NCI-H2029 treated with DMSO at 0.1 percent for 48 hours (cell line): Measurements from ENCODE around the gene NLRP10.
"Not testable (repeated sequence)": the region's sequence is repeated elsewhere in the genome, so short reads cannot be mapped to it uniquely, and the experiment has no call there.

Experiments used
- DNase-seq: peaks from one replicate; lab custom pipeline; 2025; lab: John Stamatoyannopoulos, UW

NLRP10 gene, protein sequence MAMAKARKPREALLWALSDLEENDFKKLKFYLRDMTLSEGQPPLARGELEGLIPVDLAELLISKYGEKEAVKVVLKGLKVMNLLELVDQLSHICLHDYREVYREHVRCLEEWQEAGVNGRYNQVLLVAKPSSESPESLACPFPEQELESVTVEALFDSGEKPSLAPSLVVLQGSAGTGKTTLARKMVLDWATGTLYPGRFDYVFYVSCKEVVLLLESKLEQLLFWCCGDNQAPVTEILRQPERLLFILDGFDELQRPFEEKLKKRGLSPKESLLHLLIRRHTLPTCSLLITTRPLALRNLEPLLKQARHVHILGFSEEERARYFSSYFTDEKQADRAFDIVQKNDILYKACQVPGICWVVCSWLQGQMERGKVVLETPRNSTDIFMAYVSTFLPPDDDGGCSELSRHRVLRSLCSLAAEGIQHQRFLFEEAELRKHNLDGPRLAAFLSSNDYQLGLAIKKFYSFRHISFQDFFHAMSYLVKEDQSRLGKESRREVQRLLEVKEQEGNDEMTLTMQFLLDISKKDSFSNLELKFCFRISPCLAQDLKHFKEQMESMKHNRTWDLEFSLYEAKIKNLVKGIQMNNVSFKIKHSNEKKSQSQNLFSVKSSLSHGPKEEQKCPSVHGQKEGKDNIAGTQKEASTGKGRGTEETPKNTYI

DNA sequence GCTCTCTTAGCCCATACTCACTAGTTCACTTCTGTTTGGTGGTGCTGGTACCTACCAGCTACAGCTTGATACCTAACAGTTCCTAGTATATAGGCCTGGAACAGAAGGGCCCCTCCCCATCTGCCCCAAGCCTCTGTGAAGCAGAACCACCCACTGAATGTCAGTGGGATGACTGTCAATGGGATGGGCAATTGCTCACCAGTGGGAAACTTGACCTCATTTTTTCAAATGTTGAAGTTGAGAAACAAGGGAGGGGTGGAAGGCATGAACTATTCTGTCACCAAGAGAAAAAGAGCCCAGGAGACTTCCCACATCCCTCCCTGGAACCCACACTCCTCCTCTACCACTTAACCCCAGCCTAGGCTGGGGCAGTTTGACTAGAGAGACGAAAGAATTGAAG is at the start of gene NLRP10:
Gene NLRP10, minus strand, starts transcription at position 62 of the 400 bp plus-strand sequence. CDS start 1,952 bp downstream, outside the sequence.
- DNase-seq = no peak

DNA sequence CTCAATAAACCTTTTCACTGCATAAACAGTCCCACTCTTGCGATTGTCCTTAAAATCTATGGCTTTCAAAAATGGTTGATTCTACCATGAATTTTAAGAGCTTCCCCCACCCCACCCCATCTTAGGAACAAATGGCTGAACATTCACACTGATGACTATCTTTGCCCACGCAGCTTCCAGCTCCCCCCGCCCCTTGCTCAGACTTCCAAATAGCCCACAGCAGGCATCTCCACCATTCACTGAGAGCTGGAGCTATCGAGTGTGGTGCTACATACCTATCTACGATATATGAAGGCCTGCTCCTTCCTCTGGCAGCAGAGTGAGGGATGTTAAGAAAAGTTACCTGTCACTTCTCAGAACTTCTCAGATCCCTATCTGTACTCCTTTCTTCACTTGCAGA is 48.6 kb upstream of the NLRP10 start:
- DNase-seq = no peak

DNA sequence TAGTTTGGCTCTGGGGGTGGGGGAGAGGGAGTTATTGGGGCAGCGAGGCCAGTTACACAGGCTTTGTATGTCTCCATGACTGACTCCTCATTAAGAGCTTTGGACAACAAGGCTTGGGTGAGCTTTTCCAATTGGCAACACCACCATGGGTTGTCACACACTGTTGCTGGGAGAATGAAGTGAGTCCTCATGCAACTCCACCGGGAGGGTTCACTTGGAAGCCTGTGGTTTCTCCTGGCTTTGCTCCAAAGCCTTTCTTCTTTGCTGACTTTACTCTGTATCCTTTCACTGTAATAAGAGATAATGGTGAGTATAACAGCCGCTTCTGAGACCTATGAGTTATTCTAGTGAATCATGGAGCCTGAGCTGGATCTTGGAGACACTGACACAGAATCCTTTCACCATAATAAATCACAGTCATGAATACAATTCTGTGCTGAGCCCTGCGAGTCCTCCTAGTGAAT is 46.8 kb upstream of the NLRP10 start:
- DNase-seq = no peak

DNA sequence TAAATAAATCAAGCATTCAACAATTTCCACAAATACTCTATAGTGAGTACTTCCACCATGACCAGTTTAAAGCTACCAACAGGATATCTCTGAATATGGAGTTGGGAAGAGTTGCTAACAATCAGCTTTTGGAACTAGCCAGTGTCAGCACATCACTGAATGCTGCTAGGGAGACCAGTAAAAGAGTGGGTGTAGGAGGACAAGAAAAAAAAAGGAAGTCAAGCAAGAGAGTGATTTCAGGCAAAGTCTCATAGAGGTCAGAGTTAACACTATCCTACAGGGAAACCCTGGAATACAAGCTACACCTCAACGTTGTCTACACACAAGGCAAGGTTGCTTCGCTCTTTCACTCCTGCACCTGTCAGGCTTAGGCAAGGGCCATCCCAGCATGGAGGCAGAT is 46.1 kb upstream of the NLRP10 start:
- no peak for DNase-seq

DNA sequence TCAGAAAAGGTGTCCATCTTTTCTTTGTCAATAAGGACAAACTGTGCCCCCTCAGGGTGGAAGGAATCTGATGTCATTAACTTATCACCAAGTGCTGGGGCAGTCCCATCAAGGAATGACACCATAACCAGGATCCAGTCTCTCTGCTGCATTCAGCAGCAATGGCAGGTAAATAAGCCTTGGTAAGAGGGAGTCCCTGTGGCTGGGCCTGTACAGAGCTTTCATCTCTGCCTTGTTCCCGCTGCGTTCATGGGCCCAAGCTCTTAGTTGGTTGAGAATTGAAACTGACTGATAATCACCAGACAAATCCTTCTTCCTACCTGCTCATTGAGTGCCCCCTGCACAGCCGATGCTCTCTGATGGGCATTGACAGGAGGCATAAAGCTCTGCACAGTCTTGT is 44.6 kb upstream of the NLRP10 start:
- no peak for DNase-seq

GRCh38 chr11:8008212-8008611 is 43.0 kb upstream of the NLRP10 start:
- DNase-seq = no peak

- peak; percentile 23 for DNase-seq
Observed at GRCh38 chr11:8006349-8006977, 41.2 kb upstream of the NLRP10 start.

DNA sequence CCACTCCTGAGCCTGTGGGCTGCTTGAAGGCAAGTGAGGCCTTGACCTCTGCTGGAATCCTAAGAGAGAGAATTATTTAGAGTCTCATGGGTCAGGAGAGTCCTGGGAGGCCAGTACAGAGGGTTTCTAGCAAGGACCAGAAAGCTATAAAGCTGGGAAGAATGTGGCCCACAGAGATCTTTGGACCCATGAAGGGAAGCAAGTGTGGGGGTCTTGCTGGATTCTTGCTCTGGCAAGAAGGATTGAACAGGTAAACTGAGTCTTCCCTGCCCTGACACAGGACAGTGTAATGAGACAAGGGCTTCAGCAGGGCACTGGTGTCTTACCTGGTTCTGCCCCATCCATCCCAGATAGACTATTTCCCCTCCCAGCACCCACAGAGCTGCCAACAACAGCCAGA is 40.3 kb upstream of the NLRP10 start:
- no peak for DNase-seq

DNA sequence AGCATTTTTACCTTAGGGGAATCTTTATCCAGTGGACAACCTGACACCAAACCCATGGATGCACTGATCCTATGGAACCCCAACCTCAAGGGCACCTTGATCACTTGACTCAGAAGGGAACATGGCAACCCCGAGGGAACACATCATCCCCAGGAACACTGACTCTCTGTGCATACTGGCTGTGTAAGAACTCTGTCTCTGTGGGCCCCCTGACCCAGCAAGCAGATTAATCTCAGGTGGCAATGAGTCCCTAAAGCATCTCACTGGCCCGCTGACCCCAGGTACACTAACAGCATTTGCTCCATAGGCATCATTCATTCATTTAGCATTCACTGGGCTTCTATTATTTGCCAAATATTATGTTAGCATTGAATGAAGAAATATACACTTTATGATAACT is 38.8 kb upstream of the NLRP10 start:
- no peak for DNase-seq

- no peak for DNase-seq
Observed at GRCh38 chr11:8003187-8003586, 37.9 kb upstream of the NLRP10 start.

GRCh38 chr11:8002676-8003075 is 37.4 kb upstream of the NLRP10 start:
- no peak for DNase-seq

DNA sequence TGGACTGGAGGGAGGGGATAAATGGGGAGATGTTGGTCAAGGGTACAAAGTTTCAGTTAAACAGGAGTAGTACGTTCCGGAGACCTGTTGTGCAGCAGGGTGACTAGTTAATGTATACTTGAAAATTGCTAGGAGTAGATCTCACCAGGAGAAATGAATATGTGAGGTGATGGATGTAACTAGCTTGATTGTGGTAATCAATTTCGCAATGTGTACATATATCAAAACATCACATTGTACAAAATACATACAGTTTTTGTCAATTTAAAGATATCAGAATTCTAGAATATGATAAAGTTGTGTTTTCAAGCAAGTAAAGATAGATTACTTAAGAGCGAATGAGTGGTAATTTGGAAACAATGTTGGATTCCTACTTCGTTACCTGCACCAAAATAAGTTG is 35.1 kb upstream of the NLRP10 start:
- no peak for DNase-seq

- DNase-seq = no peak
Observed at GRCh38 chr11:7999795-8000194, 34.5 kb upstream of the NLRP10 start.

- no peak for DNase-seq
Observed at GRCh38 chr11:7994581-7995278, 29.5 kb upstream of the NLRP10 start.

GRCh38 chr11:7987560-7987883 is 22.3 kb upstream of the NLRP10 start:
- DNase-seq = not testable (repeated sequence)

DNA sequence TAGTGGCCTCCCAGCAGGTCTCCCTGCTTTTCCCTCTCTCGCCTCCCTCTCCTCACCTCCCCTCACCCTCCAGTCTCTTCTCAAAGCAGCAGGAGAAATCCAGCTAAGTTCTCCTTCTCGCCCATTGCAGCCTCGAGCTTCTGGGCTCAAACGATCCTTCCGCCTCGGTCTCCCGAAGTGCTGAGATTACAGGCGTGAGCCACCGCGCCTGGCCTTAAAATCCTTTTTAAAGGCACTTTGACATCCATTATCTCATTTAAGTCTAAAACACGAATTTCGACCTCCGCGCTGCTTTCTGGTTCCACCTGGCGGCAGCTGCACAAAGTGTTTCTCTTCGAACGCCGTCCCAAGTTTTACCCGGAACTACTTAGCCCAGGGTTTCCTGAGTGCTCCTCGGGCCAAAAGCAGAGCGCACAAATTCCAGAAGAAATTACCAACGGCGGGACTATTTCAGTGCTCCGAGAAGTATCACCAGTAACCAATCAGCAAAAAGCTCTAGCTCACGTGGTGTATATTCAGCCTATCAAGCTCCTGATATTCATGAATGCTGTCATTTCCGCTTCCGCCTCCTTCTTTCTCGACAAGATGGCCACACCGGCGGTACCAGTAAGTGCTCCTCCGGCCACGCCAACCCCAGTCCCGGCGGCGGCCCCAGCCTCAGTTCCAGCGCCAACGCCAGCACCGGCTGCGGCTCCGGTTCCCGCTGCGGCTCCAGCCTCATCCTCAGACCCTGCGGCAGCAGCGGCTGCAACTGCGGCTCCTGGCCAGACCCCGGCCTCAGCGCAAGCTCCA is 21.7 kb upstream of the NLRP10 start, which contains the start of gene EIF3F:
Gene EIF3F, plus strand, starts transcription at position 570 of the 792 bp plus-strand sequence. Its CDS starts 16 bp downstream, at position 586.
- peak; percentile 98 for DNase-seq

- DNase-seq = no peak
Observed at GRCh38 chr11:7983832-7984590, 18.8 kb upstream of the NLRP10 start.

DNA sequence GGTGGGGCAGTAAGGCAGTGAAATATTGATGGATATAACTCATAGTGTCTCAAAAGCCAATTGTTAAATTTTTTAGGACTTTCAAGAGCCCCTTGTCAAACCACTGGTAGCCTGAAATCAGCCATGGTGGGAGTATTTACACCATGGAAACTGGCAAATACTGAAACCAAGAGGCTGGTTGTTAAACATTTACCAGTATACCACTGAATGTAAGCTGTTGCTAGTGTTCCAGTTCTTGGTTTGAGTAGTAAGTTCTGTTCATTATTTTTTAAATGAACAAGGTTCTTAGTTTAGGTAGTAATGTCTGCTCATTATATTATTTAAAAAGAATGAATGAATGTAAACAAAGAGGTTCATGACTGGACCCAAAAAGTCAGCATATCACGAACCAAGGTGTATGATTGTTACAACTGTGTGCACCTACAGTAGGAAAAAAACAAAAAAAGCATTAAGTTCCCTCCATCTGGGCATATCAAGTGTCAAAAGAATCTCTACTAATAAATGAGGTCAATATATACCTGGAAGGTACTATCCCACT is 17.4 kb upstream of the NLRP10 start:
- DNase-seq = no peak

DNA sequence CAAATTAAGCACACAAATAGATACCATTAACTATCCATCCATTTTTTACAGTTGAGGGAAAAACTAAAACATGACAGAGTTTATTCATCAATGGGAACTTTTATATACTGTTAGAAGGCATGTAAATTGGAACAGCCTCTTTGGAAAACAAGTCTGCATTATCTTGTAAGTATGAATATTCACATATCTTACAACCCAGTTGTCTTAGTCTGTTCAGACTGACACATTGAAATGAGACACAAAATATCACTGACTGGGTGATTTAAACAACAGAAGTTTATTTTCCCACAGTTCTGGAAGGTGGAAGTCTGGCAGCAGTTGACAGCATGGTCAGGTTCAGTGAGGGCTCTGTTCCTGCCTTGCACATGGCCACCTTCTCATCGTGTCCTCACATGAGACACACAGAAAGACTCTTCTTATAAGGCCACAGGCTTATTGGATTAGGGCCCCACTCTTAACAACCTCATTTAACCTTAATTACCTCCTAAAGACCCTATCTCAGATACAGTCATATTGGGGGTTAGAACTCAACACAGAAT is 16.4 kb upstream of the NLRP10 start:
- DNase-seq = no peak

DNA sequence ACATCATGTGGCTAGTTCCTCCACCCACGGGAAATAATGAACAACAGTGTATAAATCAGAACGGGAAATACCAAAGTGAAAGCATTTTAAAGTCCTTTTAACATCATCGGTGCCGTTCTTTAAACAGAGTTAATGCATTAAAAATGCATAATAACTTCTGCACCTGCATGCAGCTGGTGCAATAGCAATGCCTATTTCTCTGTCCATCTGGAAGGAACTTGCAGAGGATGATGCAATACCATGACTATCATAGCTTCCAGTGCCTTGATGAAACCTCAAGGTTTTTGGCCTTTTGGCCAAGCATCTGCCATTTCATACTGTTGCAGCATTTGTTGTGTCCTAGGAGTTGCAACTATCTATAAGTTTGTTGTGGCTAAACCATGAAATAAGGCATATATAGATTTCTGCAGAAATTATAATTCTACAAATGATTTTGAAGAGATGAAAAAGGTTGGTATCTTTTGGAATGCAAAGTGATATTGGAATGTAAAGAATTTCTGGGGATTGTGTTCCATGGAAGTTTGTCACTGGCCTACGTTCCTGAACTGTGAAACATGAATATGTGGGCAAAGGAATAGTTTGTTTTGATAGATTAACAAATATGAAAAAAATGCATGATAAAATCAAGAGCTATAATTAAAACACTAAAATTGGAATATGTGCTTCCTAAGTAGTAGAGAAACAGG is 12.1 kb upstream of the NLRP10 start:
- no peak for DNase-seq
